Activated CD8-positive, alpha-beta T cell treated with anti-CD3 and anti-CD28 coated beads, Interleukin-2, amount 10 ng/mL, durations not matched to agents 7 days and 5 days (primary cell): ENCODE data around the gene CCR3. TPM values are rescaled to one million over a fixed set of nuclear protein-coding genes. Genes with fewer than 3 reads are reported as not detected.

Experiments used
- total RNA-seq, 2 experiments: library from RNA; stranded (reverse); gene quantifications; one replicate each; pipeline ENCODE4 v1.2.3, GENCODE V29; 2021

Gene CCR3
- total RNA-seq, 2 experiments from 2014 or later, result 0.34 to 0.37 TPM

Other genes with a start within 250 kb of the CCR3 start
- 10 to 100 TPM; 16.6 to 19.5 TPM for gene FYCO1, start 246.6 kb upstream of the CCR3 start, total RNA-seq
- gene XCR1, start 215.0 kb upstream of the CCR3 start, total RNA-seq, result not detected
- gene CCR1, start 34.1 kb upstream of the CCR3 start, total RNA-seq, result 10 to 100 TPM; 41.4 to 41.5 TPM
- gene CCR2, start 111.7 kb downstream of the CCR3 start, total RNA-seq, result 10 to 100 TPM; 70.8 to 70.9 TPM
- 10 to 100 TPM; 38.4 to 38.8 TPM for gene CCR5, start 128.5 kb downstream of the CCR3 start, total RNA-seq
- gene CCRL2, start 164.8 kb downstream of the CCR3 start, total RNA-seq, result 10 to 100 TPM; 10.1 to 11.2 TPM
- not detected for gene LTF, start 222.4 kb downstream of the CCR3 start, total RNA-seq